Ramos (cell line): Measurements from ENCODE around the gene PTPRF.

Experiments
- in situ Hi-C: fragments of 300-500 bp; cut with MboI; formaldehyde crosslinking; loops from one replicate; pipeline ENCODE4 v1.14.3; 2022; ENCODE audit warnings: low sequenced_read_pairs; ENCODE audit not compliant: unreplicated experiment

PTPRF gene

DNA sequence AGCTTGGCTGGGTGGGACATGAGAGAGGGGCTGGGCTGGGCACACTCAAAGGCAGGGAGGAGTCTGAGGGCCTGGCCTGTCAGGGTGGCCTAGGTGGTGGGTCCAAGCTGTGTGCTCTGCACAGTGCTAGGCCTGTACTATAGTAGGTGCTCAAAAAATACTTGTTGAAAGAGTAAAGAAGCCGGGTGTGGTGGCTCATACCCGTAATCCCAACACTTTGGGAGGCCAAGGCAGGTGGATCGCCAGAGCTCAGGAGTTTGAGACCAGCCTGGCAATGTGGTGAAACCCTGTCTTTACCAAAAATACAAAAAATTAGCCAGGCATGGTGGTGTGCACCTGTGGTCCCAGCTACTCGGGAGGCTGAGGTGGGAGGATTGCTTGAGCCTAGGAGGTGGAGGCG is 18.7 kb downstream of the PTPRF start:
- in situ Hi-C loops = loop anchor here (10.0 kb wide), 1 partner anchor 385 kb away; the partner anchor contains the start of gene ARTN

DNA sequence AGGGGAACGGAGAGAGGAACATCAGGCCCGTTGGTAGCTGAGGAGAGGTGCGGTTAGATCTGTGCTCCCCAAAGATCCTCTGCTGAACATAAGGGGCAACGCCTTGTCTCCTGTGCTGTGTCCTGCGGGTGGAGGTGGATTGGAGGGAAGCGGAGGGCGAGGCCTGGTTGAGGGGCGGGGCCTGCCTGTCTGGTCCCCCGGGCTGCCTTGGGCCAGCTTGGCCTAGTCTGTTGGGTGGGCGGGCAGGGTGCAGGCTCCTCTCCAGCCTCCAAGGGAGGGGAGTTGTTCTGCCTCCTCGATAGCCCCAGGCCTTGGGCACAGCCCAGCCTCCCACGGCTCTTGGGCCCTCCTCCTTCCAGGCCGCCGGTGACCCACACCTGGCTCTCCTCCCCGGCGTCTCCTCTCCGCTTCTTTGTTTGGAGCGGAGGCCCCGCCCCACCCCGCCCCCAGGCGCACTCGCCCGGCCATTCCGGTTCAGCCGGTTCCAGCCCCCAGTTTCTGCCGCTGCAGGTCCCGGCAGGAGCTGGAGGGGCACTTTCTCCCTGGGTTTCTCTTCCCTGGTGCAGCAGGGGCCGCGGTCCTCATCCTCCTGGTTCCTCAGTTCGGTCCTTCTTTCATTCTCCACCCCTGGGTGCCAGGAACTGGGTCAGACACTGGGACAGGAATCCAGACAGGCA is 19.4 kb downstream of the PTPRF start:
- in situ Hi-C loops = loop anchor here (10.0 kb wide), 1 partner anchor 385 kb away; the partner anchor contains the start of gene ARTN

DNA sequence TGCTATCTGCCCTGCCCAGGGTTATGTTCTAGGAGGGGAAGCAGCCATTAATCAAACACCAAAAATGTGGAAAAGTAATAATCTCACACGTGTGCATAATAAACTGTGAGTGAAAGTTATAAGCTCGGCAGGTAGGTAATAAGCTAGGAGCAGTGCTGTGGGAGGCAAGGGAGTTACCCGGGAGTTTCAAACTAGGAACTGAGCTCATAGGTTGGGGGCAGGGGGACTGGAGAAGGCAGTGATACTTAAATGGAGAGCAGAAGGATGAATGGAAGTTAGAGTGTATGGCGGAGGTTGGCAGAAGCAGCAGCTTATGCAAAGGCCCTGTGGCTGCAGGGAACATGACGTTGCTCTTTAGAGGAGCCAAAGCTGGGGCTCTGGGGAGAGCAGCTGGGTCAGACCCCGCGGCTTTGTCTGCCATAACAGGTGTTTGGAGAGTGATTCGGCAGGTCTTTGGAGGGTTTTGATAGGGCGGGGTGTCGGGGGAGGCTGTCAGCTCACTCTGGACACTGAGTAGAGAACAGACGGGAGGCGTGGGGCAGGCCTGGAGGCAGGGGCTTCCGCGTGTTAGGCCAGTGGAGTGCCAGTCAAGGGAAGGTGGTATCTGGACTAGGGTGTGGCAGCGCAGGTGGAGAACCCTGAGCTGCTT is 20.0 kb downstream of the PTPRF start:
- in situ Hi-C loops = no loop called here

DNA sequence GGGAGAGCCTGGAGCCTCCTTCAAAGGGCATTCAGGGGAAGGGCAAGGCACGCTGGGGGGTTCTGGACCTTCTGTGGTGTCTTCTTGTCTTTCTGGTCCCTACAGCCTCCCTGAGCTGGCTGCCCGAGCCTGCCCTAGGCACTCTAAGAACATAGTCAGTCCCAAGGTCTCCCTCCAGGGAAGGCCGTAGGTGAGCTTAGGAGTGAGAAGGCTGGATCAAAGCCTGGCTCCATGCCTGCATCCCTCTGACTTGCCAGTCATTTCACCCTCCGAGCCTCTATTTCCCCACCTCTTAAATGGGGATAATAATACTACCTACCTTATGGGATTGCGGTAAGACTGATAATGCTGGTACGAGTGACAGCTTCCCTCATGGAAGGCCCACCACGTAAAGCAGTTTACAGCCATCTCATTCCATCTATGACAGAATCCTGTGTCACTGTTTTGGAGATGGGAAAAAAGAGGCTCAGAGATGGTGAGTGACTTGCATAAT is 20.8 kb downstream of the PTPRF start:
- in situ Hi-C loops = no loop called here

DNA sequence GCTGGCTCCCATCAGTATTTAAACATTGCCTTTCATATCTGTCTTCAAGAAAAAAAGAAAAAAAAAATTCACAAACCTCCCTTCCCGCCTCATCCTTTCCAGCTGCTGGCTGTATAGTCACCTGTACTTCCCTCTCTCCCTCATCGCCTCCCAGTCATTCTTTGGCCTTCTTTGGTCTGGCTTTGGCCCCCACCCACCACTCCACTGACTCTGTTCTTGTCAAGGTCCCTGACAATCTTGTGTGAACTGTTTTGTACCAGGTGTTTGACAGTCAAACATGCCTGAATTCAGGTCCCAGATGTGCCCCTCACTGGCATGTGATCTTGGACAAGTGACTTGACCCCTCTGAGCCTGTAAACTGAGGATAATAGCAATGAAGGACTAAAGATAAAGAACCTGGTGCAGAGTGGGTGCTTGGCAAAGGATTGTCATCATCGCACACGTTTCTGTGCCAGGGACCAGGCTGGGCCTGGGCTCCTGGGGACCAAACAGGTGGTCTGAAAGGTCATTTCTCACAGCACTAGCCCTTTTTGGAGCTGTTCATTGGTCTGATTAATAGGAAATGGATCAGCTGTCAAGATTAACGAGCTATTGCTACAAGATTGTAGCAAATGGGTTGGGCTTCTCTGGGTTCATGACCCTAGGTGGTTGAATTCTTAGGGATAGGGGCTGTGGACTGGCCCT is 21.5 kb downstream of the PTPRF start:
- in situ Hi-C loops = no loop called here

DNA sequence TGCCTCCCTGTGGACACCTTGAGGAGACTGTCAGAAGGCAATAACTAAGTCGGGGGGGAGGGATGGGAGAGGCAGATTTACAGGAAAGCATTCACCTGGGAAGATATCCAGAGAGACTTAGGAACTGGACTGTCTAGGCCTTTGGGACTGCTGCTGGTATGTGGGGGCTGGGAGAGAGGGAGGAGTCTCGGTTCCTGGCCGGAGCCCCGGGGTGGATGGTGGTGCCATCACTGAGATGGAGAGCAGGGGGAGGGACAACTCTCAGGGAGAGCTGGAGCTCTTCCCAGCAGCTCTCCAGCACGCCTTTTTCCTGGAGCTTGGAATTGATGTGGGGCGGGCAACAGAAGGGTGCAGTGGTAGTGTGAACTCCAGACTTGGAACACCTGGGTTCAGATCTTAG is 22.1 kb downstream of the PTPRF start:
- in situ Hi-C loops = no loop called here

DNA sequence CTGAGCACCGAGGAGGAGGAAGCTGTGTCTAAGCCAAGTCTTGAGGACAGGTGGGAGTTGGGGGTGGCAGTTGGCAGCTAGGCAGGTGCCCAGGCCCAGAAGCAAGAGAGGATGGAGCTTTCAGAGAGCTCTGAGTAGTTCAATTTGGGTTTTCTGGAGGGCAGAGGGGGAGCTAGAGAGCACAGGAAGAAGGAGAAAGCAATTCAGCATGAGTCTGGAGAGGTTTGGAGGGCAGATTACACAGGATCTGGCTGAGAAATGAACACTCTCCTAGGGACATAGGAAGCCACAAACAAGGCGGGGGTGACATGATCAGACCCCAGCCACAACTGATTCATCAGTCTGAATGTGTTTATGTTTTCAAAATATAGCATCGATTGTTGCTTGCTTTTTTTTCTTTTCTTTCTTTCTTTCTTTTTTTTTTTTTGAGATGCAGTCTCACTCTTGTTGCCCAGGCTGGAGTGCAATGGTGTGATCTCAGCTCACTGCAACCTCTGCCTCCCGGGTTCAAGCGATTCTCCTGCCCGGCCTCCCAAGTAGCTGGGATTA is 23.8 kb downstream of the PTPRF start:
- in situ Hi-C loops = no loop called here

DNA sequence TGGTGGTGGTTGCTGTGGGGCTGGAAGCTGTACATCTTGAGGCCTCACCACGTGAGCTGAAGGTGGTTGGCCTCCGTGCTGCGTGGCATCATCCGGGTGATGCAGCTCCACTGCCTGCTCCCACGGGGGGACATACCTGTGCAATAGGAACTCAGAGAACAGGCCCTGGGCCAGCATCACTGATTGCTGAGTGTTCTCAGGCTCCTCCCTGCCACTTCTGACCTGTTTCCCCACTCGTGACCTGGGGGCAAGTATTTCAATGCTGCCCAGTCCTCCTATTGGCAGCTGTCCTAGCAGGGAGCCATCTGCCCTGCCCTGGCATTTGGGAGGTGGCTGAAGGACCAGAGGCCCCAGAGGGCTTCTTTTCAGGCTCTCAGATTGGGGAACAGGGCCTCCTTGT is 26.1 kb downstream of the PTPRF start:
- in situ Hi-C loops = no loop called here

DNA sequence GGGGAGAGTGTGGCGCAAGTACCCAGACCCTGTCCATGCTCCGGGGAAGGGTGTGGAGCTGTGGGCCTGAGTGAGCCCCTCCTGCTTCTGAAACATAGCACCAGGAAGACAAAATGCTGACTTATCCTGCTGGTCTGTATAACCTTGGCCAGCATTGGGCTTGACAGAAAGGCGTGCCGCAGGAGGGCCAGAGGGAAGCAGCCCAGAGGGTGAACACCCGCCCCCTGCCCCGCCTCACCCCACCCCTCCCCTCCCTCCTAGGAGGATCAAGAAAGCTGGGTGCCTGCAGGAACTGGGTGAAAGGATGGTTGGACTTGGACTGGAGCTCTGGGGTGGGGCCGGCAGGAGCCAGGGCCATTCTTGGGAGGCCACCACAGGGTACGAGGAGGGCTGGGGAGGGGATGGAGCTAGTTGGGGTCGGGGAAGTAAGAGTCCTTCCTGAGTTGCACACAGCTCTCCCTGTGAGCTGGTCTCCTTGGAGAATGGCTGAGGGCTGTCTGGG is 27.1 kb downstream of the PTPRF start:
- in situ Hi-C loops = no loop called here

DNA sequence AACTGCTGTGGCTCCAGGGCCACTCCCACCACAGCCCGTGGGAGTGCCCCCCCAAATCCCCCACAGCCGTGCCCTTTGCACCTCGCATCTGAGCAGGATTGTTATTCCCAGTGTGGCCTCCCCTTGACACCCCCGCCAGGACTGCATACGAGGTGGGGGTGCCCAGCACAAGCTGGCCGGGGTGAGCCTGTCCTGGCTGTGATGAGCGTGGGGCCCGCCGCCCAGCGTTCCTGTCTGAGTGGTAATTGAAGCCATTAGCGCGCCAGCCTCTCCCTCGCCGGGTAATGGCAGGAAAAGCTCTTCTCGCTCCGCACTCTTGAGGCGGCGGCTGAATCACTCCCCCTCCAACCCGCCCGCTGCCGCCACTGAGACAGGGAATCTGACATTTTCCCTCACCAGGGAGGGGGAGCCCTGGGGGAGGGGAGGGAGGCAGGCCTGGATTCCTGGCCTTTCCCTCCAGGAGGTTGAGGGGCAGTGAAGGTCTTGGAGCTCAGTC is 27.7 kb downstream of the PTPRF start:
- in situ Hi-C loops = no loop called here

DNA sequence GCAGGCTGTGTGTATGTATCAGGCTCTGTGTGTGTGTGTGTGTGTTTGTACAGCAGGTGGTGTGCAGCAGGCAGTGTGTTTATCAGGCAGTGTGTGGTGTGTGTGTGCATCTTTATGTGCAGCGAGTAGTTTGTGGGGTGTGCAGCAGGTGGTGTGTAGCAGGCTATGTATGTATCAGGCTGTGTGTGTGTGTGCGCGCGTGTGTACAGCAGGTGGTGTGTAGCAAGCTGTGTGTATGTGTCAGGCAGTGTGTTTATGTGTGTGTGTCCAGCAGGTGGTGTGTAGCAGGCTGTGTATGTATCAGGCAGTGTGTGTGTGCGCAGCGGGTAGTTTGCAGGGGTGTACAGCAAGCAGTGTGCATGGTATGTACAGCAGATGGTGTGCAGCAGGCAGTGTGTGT is 29.0 kb downstream of the PTPRF start:
- in situ Hi-C loops = no loop called here

DNA sequence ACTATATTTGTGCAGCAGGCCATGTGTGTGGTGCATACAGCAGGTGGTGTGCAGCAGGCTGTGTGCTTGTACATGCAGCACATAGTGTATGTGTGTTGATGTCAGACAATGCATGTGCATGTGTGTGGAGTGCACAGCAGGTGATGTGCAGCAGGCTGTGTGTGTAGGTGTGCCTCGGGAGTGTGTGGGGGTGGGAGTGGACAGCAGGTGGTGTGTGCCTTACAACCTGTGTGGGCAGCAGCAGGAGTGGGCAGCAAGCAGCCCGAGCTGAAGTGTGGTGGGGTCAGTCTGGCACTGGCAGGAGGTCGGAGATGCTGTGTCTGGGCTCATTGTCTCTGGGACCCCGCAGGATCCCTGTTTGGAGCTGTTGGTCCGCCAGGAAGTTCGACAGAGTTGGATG is 29.6 kb downstream of the PTPRF start:
- in situ Hi-C loops = no loop called here

DNA sequence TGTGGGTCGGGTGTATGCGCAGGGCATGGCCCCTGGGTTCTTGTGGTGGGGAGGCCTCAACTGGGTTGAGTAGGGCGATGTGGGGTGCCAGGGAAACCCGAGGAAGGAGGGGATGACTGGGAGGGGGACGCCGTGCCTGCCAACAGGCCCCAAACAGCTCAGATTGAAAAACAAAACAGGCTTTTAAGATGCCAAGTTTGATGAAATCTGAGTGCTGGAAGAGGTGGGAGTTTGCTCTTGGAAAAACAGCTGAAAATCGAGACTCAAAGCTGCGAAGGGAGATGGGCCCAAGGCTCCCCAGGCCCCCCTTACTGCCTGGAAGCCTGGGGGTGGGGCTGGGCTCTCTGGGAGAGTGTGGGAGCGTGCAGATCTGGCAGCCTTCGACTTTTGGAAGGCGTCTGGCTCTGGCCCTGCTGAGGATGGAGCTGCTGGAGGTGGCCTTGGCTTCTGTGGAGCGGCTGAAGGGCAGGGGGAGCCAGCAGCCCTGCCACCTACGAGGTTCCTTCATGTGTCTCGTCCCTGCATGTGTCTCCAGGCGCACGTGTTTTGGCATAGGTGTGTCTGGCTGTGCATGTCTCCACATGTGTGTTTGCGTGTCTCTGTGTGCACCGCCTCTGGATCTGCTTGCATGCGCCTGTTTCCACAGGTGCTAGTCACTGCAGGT is 33.3 kb downstream of the PTPRF start:
- in situ Hi-C loops = no loop called here

DNA sequence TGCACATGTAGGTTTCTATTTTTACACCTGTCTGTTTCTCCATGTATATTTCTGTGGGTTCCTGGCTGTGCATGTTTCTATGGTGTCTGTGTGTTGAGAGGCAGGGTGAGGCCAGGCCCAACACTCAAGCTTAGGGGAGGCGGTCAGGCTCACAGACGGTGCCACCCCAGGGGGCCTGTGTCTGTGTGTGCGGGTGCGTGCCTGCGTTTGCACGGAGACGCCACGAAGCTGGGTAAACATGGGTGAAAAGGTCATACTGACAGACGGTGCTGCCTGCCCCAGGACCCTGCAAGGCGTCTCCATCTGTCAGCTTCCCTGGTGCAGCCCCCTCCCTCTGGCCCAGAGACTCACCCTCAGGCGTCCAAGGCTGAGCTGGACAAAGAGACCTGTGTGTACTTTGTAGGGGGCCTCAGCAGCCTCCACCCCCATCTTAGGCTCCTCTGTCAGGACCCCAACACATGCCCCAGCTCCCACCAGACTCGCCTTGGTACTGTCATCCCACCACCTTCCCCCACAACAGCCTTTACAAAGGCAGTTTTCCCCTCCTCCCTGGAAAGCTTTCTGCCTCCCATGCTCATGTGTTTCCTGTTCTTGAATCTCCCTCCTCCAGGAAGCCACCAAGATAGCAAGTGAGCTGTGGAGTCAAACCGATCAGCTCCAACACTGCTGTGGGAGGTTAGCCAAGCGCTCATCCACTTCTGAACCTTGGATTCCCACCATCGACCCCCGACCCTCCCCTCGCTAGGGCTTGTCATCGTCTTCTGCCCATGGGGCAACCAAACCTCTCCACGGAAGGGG is 34.1 kb downstream of the PTPRF start:
- in situ Hi-C loops = no loop called here

DNA sequence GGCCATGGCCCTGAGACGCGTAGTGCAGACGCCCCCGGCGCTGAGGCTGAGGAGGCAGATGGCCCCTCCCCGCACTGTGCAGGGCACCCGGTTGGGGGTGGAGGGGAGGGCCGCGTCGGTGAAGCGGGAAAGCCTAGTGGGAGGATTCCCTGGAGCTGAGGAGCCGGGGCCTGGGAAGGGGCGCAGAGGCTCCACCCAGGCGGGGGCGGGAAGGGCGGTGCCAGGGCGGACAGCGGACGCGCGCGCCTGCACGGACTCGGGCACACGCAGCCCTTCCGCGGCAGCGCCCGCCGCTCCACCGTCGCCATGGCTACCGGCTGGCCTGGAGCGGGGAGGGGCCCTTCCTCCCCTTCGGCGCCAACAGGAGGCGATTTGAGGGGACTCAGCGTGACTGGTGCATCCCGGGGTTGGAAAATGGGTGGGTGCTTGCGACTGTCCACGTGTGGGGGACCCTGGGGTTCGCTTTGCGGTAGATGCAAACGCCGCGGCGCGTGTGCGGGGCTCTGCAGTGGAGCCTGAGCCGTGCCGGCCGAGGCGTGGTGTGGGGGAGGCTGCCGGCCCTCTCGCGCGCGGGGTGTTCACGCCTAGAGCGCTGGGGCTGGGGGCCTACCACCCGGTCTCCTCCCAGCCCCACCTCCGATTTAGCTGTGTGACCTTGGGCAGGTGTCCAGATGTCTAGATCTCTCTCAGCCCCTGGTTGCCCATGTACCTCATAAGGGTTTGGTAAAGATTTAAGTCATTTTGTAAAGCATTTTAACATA is 35.1 kb downstream of the PTPRF start:
- in situ Hi-C loops = no loop called here

DNA sequence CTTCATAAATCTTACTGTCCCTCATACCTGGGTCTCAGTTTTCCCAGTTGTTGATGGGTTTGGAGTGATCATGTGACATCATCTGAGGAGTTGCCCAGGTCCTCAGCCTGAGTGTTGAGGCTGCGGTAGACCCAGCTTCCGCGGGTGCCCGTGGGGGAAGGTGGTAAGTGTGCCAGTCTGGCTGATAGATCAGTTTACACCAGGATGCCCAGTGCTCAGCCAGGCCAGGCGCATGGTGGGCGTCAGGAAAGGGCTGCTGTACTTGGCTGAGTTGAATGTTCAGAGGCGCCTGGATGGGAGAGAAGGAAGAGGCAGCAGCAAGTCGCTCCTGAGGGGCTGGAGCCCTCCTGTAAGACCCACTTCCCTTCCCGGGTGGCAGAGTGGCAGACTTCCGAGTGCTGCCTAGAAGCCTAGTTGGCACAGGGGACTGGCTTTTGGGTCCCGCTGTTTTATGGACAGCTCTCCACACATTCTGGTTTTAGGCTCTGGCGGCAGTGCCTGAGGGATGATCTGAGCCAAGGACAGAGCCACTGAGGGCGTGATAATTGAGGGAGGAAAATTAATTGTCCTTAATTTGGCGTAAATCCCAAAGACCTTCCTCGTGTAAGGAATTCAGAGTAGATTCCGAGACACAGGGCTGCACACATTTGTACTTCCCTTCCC is 35.8 kb downstream of the PTPRF start:
- in situ Hi-C loops = no loop called here

DNA sequence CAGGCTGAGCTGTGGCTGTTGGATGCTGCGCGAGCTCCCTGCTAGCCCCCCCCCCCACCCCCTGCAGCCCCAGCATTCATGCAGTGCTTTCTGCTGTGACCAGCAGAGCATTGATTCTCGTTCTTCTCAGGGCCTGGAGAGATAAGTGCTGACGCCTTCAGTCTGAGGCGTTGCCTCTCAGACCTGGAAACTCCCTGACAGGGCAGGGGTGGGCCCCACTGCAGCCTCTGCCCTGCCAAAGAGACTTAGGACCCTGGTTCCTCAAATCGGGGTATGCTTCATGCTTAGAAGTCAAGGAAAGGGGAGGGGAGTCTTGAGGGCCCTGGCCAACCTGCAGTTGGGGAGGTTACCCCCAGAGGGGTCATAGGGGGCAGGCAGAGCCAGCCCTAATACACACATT is 38.5 kb downstream of the PTPRF start:
- in situ Hi-C loops = no loop called here

DNA sequence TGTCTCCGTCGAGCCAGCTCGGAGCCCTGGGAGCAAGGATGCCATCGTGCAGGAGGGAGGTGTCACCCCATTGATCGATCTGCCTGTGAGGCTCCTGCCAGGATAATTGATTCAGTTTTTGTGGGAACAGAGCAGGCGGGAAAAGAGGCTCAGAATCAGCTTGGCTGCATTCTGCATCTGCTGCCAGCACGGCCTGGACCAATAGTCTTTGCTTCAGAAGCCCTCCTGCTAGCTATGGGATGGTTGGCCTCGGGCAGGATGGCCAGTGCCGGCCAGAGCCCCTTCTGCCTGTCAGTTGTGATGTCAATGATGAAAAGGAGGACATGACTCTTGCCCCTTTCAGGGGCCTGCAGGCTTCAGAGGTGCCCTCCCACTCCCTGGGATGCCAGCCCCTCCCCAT is 39.6 kb downstream of the PTPRF start:
- in situ Hi-C loops = no loop called here
